DND-41 (cell line): Measurements from ENCODE around the gene CLEC20A.

Experiments
- ATAC-seq: fragments of 200-7000 bp; cut with Tn5 transposase; 3 replicates; pipeline ENCODE4 v1.9.1; 2021; ENCODE audit warnings: low read depth; ENCODE audit not compliant: insufficient read depth
- DNase-seq: peaks from one replicate; pipeline ENCODE4 v3.0.0-alpha.2; 2020
- H2AFZ ChIP-seq: 2 replicates; pipeline ENCODE4 v1.6.0; 2012; ENCODE audit warnings: low read depth, low read length
- H3K27ac ChIP-seq: 2 replicates; pipeline ENCODE4 v1.5.1; 2012; ENCODE audit warnings: low read length, inconsistent platforms
- H3K27me3 ChIP-seq: fragments of 200-600 bp; sonication (generic); 2 replicates; pipeline ENCODE4 v1.6.0; 2012; ENCODE audit warnings: low read length, mild to moderate bottlenecking, inconsistent platforms; ENCODE audit not compliant: insufficient read depth, poor library complexity
- H3K36me3 ChIP-seq: 2 replicates; pipeline ENCODE4 v1.5.1; 2012; ENCODE audit warnings: low read length, inconsistent platforms; ENCODE audit not compliant: insufficient read depth
- H3K4me1 ChIP-seq: 2 replicates; pipeline ENCODE4 v1.5.1; 2012; ENCODE audit warnings: mild to moderate bottlenecking, low read length; ENCODE audit not compliant: insufficient read depth
- H3K4me2 ChIP-seq: 2 replicates; pipeline ENCODE4 v1.6.0; 2012; ENCODE audit warnings: mild to moderate bottlenecking, moderate library complexity, low read length, inconsistent platforms; ENCODE audit not compliant: insufficient read depth
- H3K4me3 ChIP-seq, 2 experiments: fragments of 200-600 bp in 1 of 2; shearing (Covaris generic) in 1 of 2; 2 replicates each; pipeline ENCODE4 v1.5.1; 2012 to 2016; ENCODE audit warnings: inconsistent platforms in 2 of 2, low read length in 2 of 2, mild to moderate bottlenecking in 2 of 2, low read depth in 1 of 2, moderate library complexity in 1 of 2
- H3K79me2 ChIP-seq: 2 replicates; pipeline ENCODE4 v1.6.0; 2012; ENCODE audit warnings: low read length, inconsistent platforms; ENCODE audit not compliant: insufficient read depth
- H3K9ac ChIP-seq: 2 replicates; pipeline ENCODE4 v1.6.0; 2012; ENCODE audit warnings: low read depth, mild to moderate bottlenecking, inconsistent platforms, low read length, moderate library complexity
- H3K9me3 ChIP-seq: 2 replicates; pipeline ENCODE4 v1.5.1; 2012; ENCODE audit warnings: low read length, moderate library complexity, mild to moderate bottlenecking, inconsistent platforms; ENCODE audit not compliant: insufficient read depth, severe bottlenecking
- H4K20me1 ChIP-seq: 2 replicates; pipeline ENCODE4 v1.6.0; 2012; ENCODE audit warnings: low read length; ENCODE audit not compliant: insufficient read depth
- CTCF ChIP-seq: IDR thresholded peaks from 2 replicates; pipeline ENCODE4 v1.5.1; 2012; ENCODE audit warnings: borderline replicate concordance, low read length, moderate library complexity, mild to moderate bottlenecking; ENCODE audit not compliant: poor library complexity, severe bottlenecking; ENCODE audit errors: extremely low read depth
- EZH2 ChIP-seq: IDR thresholded peaks from 3 replicates; pipeline ENCODE4 v1.6.1; 2012; ENCODE audit warnings: borderline replicate concordance, low read depth, mild to moderate bottlenecking, moderate library complexity, low read length, inconsistent platforms; ENCODE audit not compliant: severe bottlenecking

CLEC20A gene

GRCh38 chr1:178450871-178451270 lies 45.9 kb downstream of the CLEC20A start:
- Histone ChIP-seq H3K27ac (no peak overlapping the region), H3K4me3 (no peak overlapping the region), H3K9ac (no peak overlapping the region), H2AFZ (no peak overlapping the region), H4K20me1 (no peaks in the 10 kb centered on the region), H3K79me2 (no peaks in the 10 kb centered on the region), H3K4me2 (no peak overlapping the region), H3K9me3 (no peaks in the 10 kb centered on the region), H3K27me3 (peaks cover 3% of the 10 kb centered on the region), H3K4me1 (no peaks in the 10 kb centered on the region), H3K36me3 (no peaks in the 10 kb centered on the region)
- ATAC-seq (no peak), DNase-seq (no peak)
- TF ChIP-seq EZH2 (no peak), CTCF (no peak)

- Histone ChIP-seq H2AFZ (no peak overlapping the region), H4K20me1 (no peaks in the 10 kb centered on the region), H3K79me2 (no peaks in the 10 kb centered on the region), H3K36me3 (no peaks in the 10 kb centered on the region), H3K4me1 (no peaks in the 10 kb centered on the region), H3K4me2 (no peak overlapping the region), H3K27me3 (no peaks in the 10 kb centered on the region), H3K9ac (no peak overlapping the region), H3K9me3 (no peaks in the 10 kb centered on the region), H3K4me3 (no peak overlapping the region), H3K27ac (no peak overlapping the region)
- ATAC-seq (no peak), DNase-seq (no peak)
- TF ChIP-seq CTCF, result no peak
- TF ChIP-seq EZH2, result no peak
These were observed 53.8 kb downstream of the CLEC20A start for GRCh38 chr1:178442925-178443324.

GRCh38 chr1:178438432-178438831 lies 58.3 kb downstream of the CLEC20A start:
- Histone ChIP-seq H3K27me3 (peaks cover 6% of the 10 kb centered on the region), H3K4me3 (no peak overlapping the region), H3K36me3 (no peaks in the 10 kb centered on the region), H3K79me2 (no peaks in the 10 kb centered on the region), H2AFZ (no peak overlapping the region), H3K9ac (no peak overlapping the region), H3K27ac (no peak overlapping the region), H4K20me1 (no peaks in the 10 kb centered on the region), H3K4me1 (no peaks in the 10 kb centered on the region), H3K9me3 (no peaks in the 10 kb centered on the region), H3K4me2 (no peak overlapping the region)
- no peak for DNase-seq
- no peak for ATAC-seq
- TF ChIP-seq CTCF (no peak), EZH2 (no peak)

GRCh38 chr1:178436899-178437298 lies 59.9 kb downstream of the CLEC20A start:
- Histone ChIP-seq H3K4me2 (no peak overlapping the region), H3K4me1 (no peaks in the 10 kb centered on the region), H3K4me3 (no peak overlapping the region), H2AFZ (no peak overlapping the region), H3K27me3 (peaks cover 6% of the 10 kb centered on the region), H3K36me3 (no peaks in the 10 kb centered on the region), H3K9me3 (no peaks in the 10 kb centered on the region), H3K79me2 (no peaks in the 10 kb centered on the region), H3K27ac (no peak overlapping the region), H4K20me1 (no peaks in the 10 kb centered on the region), H3K9ac (no peak overlapping the region)
- ATAC-seq, result no peak
- TF ChIP-seq EZH2, result no peak
- no peak for TF ChIP-seq CTCF
- no peak for DNase-seq
